ENCODE measurements around the gene NCOA7. TPM values are rescaled to one million over a fixed set of nuclear protein-coding genes. Genes with fewer than 3 reads are reported as not detected.

The NCOA7 gene
- total RNA-seq, 1 donor: 52.7 TPM

DNA sequence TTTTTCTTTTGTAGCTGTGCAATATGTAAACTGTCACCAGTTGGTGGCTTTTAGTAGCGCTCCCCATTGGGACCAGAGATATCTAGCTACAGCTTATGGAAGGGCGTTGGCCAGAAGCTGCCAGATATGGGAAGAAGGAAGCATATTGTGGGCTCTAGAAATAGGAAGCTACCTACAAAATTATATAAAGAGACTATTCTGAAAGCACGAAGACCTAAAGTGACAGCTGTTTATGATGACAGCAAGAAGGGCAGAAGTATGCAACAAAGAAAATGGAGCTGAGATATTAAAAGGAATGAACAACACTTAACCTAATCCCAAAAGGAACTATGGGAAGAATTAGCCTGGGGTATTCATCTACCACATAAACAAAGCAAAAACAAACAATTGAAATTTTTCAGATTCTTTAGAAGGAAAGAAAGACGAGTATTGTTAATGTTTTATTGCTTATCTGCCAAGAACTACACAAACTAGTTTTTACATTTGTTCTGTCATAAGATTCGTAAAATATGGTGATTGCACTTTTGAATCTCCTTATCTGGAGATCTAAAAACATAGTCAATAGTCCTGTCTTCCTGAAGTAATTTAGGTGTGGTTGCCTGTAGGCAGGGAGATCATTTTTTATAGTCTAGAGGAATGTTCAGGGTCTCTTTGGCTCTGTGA is 81.6 kb downstream of the NCOA7 start:
- no peak overlapping the region for H3K4me3 ChIP-seq (ENCODE audit: low read depth, low read length)
- DNase-seq (ENCODE audit: low read depth): no peak
- TF ChIP-seq CTCF (IDR thresholded peaks at IDR 0.05; ENCODE audit: insufficient read depth, low read depth, low read length): no peak

GRCh38 chr6:125882243-125882642 is 91.5 kb downstream of the NCOA7 start:
- no peak for TF ChIP-seq CTCF (IDR thresholded peaks at IDR 0.05; ENCODE audit: insufficient read depth, low read depth, low read length)
- no peak for DNase-seq (ENCODE audit: low read depth)
- H3K4me3 ChIP-seq (ENCODE audit: low read depth, low read length): no peak overlapping the region

- TF ChIP-seq CTCF (IDR thresholded peaks at IDR 0.05; ENCODE audit: insufficient read depth, low read depth, low read length): no peak
- DNase-seq (ENCODE audit: low read depth): no peak
- H3K4me3 ChIP-seq (ENCODE audit: low read depth, low read length): no peak overlapping the region
These were observed 94.0 kb downstream of the NCOA7 start for GRCh38 chr6:125884634-125885371.

- no peak for TF ChIP-seq CTCF (IDR thresholded peaks at IDR 0.05; ENCODE audit: insufficient read depth, low read depth, low read length)
- no peak for DNase-seq (ENCODE audit: low read depth)
- no peak overlapping the region for H3K4me3 ChIP-seq (ENCODE audit: low read depth, low read length)
These were observed 95.3 kb downstream of the NCOA7 start for GRCh38 chr6:125886021-125886420.

DNA sequence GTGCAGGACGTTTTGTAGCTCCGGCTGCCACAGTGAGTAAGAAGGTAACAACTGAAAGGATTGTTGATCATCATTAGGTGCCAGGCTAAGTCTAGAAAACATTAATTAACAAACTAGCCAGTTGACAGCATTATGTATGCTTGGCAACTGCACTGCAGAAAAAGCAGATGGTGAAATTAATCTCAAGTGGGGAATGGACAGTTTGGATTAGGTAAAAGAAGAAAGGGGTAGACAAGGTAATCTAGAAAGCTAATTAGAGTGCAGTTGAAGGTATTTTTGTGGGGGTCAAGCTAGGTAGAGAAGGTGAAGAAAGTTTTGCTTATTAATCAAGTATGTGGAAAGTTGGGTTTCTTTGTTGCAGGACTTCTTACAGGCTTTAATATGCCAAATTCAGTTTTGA is 96.2 kb downstream of the NCOA7 start:
- no peak for DNase-seq (ENCODE audit: low read depth)
- TF ChIP-seq CTCF (IDR thresholded peaks at IDR 0.05; ENCODE audit: insufficient read depth, low read depth, low read length): no peak
- H3K4me3 ChIP-seq (ENCODE audit: low read depth, low read length): no peak overlapping the region

- H3K4me3 ChIP-seq (ENCODE audit: low read depth, low read length): no peak overlapping the region
- no peak for DNase-seq (ENCODE audit: low read depth)
- TF ChIP-seq CTCF (IDR thresholded peaks at IDR 0.05; ENCODE audit: insufficient read depth, low read depth, low read length): no peak
These were observed 96.6 kb downstream of the NCOA7 start for GRCh38 chr6:125887372-125887771.

Data from fibroblast of villous mesenchyme (primary cell).